Stimulated activated effector memory CD8-positive, alpha-beta T cell treated with anti-CD3 and anti-CD28 coated beads, Interleukin-12 subunit alpha, Interleukin-12 subunit beta, amount 100 ng/mL, for 72 hours (primary cell): ENCODE measurements around the gene CD68.
"Not testable (repeated sequence)": the region's sequence is repeated elsewhere in the genome, so short reads cannot be mapped to it uniquely, and the experiment has no call there.

Source experiments
- ATAC-seq: fragments of 150-1000 bp; cut with Tn5 transposase; 2 replicates; pipeline ENCODE4 v1.10.0; 2021
- DNase-seq, 2 donors: peaks; one replicate each; pipeline ENCODE4 v3.0.0; 2021 to 2022; ENCODE audit warnings: low spot score in 2 of 2
- H3K27ac Mint-ChIP-seq: one replicate; pipeline ENCODE4 v1.8.0; 2022; ENCODE audit warnings: mild to moderate bottlenecking, mixed read lengths
- H3K36me3 Mint-ChIP-seq: one replicate; pipeline ENCODE4 v1.8.0; 2022; ENCODE audit warnings: mild to moderate bottlenecking, mixed read lengths
- H3K4me1 Mint-ChIP-seq: one replicate; pipeline ENCODE4 v1.8.0; 2022; ENCODE audit warnings: mixed read lengths
- H3K4me3 Mint-ChIP-seq: one replicate; pipeline ENCODE4 v1.8.0; 2022; ENCODE audit warnings: mild to moderate bottlenecking, mixed read lengths
- H3K9me3 Mint-ChIP-seq: one replicate; pipeline ENCODE4 v1.8.0; 2022; ENCODE audit warnings: mixed read lengths

The CD68 gene

DNA sequence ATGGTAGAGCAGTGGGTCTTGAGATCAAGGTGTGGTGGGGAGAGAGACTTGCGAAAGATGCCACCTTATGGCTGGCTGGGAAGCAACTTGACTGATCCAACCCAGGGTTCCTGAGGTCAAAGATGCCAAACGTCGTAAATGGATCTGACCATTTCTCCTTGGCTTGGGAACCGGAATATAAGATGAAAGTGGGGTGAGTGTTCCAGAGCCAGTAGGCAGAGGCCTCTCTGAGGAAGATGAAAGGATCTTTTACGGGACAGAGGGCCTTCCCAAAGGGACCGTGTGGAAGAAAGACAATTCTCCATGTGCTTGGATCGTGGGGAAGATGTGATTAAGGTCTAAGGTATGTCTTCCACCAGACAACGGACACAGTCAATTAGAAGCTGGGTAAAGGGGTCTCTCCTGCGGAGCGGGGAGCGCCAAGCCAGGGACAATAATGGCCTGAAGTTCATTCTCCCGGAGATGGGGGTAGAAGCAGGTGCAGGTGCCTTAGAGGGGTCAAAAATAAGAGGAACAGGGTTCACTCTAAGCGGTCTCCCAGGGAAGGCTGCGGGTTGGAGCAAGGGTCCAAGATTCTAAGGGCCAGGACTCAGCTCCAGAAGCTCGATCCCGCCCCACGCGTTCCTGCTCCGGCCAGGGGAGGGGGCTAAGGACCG, 34.5 kb downstream of the CD68 start:
- Mint-ChIP-seq H3K36me3 (peaks cover 33% of the 10 kb centered on the region), H3K9me3 (no peaks in the 10 kb centered on the region), H3K4me1 (peaks cover 37% of the 10 kb centered on the region), H3K27ac (peak overlapping the region; percentile 84), H3K4me3 (peak overlapping the region; percentile 83)
- peak in 1 of 2 donors; percentile 54 for DNase-seq
- no peak for ATAC-seq

DNA sequence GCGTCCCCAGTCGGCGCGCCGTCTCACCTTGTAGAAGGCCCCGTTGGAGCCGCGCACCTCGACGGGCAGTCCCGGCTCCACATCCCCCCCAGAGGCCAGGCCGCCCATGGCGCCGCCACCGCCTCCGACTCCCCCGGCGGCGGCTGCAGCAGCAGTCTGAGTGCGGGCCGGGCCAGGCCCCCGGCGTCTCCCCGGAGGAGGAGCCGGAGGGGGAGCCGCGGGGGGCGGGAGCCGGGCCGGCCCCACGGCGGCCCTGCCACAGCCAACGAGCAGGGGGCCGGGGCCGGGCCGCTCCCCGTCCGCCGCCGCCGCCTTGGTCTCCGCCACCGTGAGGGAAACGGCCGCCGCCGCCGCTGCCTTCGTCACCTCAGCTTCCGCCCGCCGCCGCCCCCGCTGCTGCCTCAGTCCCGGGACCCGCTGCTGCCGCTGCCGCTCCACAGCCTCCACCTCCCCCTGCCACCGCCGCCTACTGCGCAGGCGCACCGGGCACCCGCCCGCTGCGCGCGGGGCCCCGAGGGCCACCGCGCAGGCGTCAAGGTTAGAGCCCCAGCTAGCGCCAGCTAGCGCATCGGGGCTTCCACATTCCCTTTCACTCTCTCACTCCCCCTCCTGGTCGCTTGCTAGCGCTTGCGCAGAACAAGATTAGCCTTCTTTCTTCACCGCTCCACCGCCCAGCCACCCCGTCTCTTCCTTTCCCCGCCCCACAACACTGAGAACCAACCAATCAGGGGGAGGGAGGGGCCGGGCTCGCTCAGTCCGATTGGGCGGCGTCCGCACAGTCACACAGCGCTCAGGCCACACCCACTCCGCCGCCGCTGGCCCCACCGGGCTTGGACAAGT, 35.2 kb downstream of the CD68 start, which contains the start of gene FXR2:
TSS of gene FXR2 (minus strand) at position 473 of the 840 bp plus-strand sequence. CDS start at position 108, 365 bp downstream.
- peaks cover 33% of the 10 kb centered on the region for H3K36me3 Mint-ChIP-seq
- peaks cover 37% of the 10 kb centered on the region for H3K4me1 Mint-ChIP-seq
- peak within 1 kb of the TSS; percentile 90 for H3K27ac Mint-ChIP-seq
- DNase-seq (peak; percentile 97 to 99), ATAC-seq (peak; percentile 95)
- H3K9me3 Mint-ChIP-seq: no peaks in the 10 kb centered on the region
- H3K4me3 Mint-ChIP-seq: peak within 1 kb of the TSS; percentile 83

DNA sequence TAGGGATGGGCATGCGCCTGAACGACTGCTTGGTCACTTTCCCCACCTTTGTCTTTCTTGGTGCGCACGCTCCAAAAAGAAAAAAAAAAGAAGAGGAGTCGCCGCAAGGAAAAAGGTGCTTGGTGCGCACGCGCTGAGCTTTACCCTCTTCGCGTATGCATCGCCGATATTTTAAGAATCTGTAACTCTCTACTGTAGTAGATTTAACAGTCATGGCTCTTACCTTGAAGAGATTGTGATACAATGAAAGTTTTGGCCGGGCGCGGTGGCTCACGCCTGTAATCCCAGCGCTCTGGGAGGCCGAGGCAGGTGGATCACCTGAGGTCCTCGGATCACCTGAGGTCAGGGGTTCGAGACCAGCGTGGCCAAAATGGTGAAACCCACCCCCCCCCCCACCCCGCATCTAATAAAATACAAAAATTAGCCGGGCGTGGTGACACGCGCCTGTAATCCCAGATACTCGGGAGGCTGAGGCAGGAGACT, 35.9 kb downstream of the CD68 start:
- Mint-ChIP-seq H3K36me3 (peaks cover 33% of the 10 kb centered on the region), H3K4me1 (peaks cover 36% of the 10 kb centered on the region), H3K27ac (peak overlapping the region; percentile 90), H3K4me3 (peak overlapping the region; percentile 83), H3K9me3 (no peaks in the 10 kb centered on the region)
- DNase-seq: no peak
- ATAC-seq: no peak

DNA sequence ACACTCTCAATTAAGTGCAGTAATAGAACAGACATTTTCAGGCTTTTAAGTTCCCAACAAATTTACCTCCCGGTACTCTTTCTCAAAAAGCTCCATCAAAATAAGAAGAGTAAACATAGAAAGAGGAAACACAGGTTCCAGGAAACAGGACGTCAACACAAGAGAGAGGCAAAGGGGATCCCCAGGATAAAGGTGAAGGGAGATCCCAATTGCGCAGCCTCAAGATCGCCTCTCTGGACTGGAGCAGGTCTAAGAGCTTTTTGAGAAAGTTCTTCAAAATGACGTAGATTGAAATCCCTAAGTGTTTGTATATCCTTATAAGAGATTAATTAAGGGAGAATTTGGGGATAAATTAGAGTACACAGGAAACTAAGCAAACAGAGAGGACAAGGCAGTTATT, 39.2 kb downstream of the CD68 start:
- no peak overlapping the region for H3K4me3 Mint-ChIP-seq
- DNase-seq: no peak
- H3K36me3 Mint-ChIP-seq: peaks cover 9% of the 10 kb centered on the region
- no peak overlapping the region for H3K27ac Mint-ChIP-seq
- peaks cover 5% of the 10 kb centered on the region for H3K4me1 Mint-ChIP-seq
- H3K9me3 Mint-ChIP-seq: no peaks in the 10 kb centered on the region
- ATAC-seq: no peak

DNA sequence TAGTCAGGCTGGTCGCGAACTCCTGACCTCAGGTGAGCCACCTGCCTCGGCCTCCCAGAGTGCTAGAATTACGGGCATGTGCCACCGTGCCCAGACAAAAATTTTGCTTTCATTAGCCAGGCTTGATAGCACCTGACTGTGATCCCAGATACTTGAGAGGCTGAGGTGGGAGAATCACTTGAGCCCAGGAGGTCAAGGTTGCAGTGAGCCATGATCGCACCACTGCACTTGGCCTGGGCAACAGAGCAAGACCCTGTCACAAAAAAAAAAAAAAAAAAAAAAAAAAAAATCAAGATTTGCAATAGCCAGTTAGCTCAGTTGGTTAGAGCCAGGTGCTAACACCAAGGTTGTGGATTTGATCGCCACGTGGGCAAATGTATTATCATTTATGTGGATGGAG, 41.4 kb downstream of the CD68 start:
- H3K9me3 Mint-ChIP-seq: no peaks in the 10 kb centered on the region
- DNase-seq: no peak
- no peak overlapping the region for H3K27ac Mint-ChIP-seq
- H3K4me3 Mint-ChIP-seq: no peak overlapping the region
- no peaks in the 10 kb centered on the region for H3K4me1 Mint-ChIP-seq
- peaks cover 6% of the 10 kb centered on the region for H3K36me3 Mint-ChIP-seq
- ATAC-seq: no peak

DNA sequence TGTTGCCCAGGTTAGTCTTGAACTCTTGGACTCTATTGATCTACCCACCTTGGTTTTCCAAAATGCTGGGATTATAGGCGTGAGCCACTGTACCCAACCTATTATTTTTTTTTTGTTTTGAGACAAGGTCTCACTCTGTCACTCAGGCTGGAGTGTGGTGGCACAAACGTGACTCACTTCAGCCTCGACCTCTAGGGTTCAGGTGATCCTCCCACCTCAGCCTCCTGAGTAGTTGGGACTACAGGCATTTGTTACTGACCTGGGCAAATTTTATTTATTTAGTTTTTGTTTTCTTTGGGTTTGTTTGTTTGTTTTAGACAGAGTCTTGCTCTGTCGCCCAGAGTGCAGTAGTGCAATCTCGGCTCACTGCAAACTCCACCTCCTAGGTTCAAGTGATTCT, 44.2 kb downstream of the CD68 start:
- Mint-ChIP-seq H3K36me3 (peaks cover 18% of the 10 kb centered on the region), H3K4me1 (peaks cover 12% of the 10 kb centered on the region), H3K27ac (no peak overlapping the region), H3K4me3 (no peak overlapping the region), H3K9me3 (no peaks in the 10 kb centered on the region)
- ATAC-seq (no peak), DNase-seq (no peak)

DNA sequence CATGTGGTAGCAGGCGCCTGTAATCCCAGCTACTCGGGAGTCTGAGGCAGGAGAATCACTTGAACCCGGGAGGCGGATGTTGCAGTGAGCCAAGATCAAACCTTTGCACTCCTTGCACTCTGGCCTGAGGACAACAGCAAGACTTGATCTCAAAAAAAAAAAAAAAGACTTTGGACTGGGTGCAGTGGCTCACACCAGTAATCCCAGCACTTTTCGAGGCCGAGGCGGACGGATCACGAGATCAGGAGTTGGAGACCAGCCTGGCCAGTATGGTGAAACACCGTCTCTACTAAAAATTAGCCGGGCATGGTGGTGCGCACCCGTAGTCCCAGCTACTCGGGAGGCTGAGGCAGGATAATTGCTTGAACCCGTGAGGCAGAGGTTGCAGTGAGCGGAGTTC, 46.3 kb downstream of the CD68 start:
- H3K4me3 Mint-ChIP-seq: peak overlapping the region; percentile 85

DNA sequence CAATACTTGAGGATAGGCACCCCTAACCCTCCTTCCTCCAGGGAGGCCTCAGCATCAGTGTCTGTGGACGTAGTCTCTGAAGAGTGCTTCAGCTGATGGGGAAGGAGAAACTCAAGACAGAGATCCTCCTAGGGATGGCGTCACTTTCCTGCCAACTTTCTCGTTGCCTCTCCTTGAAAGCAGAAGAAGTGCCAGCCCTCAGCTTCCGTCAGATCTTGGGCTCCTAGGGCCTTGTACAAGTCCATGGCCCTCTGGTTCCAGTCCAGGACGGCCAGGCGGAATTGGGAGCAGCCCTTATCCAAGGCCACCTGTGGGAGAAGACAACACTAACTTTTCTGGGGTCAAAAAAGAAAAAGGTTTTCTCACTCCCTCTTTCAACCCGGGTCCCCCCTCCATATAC, 46.9 kb downstream of the CD68 start:
- Mint-ChIP-seq H3K4me1 (peaks cover 12% of the 10 kb centered on the region), H3K4me3 (peak overlapping the region; percentile 85), H3K36me3 (peaks cover 18% of the 10 kb centered on the region), H3K27ac (no peak overlapping the region), H3K9me3 (no peaks in the 10 kb centered on the region)
- no peak for DNase-seq
- no peak for ATAC-seq

More for the DNA sequence above, 46.3 kb downstream of the CD68 start:
- H3K9me3 Mint-ChIP-seq, H3K27ac Mint-ChIP-seq, DNase-seq, ATAC-seq: not testable (repeated sequence)
- H3K36me3 Mint-ChIP-seq: peaks cover 18% of the 10 kb centered on the region
- peaks cover 12% of the 10 kb centered on the region for H3K4me1 Mint-ChIP-seq

DNA sequence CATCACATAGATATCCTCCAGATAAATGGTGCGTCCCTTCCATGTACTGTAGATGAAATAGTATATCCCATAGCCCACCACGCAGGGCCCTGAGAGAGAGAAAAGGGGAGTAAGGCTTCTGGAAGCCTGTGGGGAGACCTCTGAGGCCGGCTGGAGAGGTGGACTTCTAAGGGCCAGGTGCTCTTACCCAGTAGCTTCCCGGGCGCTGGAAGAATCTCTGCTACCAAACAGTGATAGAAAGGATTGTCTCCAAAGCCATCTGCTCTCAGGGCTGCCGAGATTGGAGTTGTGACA, 47.5 kb downstream of the CD68 start:
- peak overlapping the region; percentile 78 for H3K27ac Mint-ChIP-seq
- H3K36me3 Mint-ChIP-seq: peaks cover 18% of the 10 kb centered on the region
- ATAC-seq: no peak
- DNase-seq: no peak
- H3K9me3 Mint-ChIP-seq: no peaks in the 10 kb centered on the region
- H3K4me3 Mint-ChIP-seq: peak overlapping the region; percentile 85
- peaks cover 12% of the 10 kb centered on the region for H3K4me1 Mint-ChIP-seq

DNA sequence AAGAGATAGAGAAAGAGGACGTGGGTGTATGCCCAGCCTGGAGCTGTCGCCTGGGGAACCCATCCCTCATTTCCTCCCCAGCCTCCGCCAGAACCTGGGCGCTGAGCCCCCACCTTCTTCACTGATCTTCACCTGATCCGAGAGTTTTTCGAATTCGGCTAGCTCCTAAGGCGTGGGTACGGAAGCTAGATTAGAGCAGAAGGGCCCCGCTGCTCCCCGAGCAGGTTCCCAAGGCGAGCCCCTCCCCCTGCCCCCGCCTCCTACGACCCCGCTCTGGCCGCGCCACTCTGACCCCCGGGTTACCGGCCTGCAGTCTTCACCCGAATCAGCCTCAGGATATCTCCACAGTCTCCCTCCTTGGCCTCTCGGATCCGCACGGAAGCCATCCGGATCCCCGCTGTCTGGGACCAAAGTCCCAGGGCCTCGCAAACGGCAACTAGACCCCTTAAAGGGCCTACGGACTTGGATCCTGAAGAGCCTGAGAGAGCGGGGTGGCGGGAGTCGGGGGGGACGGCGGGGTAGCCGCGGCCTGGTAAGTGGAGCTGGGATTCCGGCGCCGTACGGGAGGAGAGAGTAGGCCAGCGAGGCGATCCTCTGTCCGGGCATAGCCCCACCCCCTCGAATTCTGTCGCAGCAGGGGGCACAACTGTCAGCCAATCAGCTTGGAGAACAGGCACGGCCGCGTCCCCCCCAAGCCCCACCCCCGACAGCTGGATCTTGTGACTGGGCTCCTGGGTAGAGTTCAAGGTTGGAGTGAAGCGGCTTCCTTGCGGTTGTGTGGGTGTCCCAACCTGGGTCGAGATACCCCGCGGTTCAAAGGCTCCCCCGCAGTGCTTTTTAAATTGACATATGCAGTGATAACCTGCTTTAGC, 48.0 kb downstream of the CD68 start, which contains the start of gene SAT2:
TSS of gene SAT2 (minus strand) at position 572 of the 872 bp plus-strand sequence. CDS start at position 386, 186 bp downstream.
- ATAC-seq (peak; percentile 96), DNase-seq (peak; percentile 65 to 90)
- H3K27ac Mint-ChIP-seq: peak within 1 kb of the TSS; percentile 78
- H3K9me3 Mint-ChIP-seq: no peaks in the 10 kb centered on the region
- peak within 1 kb of the TSS; percentile 85 for H3K4me3 Mint-ChIP-seq
- peaks cover 18% of the 10 kb centered on the region for H3K36me3 Mint-ChIP-seq
- peaks cover 12% of the 10 kb centered on the region for H3K4me1 Mint-ChIP-seq

DNA sequence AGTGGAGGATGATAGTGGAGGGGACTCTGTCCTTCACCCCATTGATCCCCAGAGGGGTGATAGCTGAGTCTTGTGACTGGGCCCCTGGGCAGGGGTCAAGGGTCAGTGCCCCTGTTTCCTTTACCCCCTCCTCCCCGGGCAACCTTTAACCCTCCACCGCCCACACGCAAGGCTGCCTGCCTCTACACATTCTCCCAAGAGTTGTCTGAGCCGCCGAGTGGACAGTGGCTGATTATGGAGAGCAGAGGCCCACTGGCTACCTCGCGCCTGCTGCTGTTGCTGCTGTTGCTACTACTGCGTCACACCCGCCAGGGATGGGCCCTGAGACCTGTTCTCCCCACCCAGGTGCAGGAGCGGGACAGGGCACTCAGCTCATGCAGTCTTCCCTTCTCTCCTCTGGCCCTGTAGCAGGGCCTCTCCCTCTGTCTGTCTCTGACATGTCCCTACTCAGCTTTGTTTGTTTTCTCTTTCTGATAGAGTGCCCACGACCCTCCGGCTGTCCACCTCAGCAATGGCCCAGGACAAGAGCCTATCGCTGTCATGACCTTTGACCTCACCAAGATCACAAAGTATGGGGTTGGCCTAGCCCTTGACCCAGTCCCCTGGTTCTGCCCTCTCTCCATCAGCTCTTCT, 50.6 kb downstream of the CD68 start, which contains the start of gene SHBG:
TSS of gene SHBG (plus strand) at position 197 of the 633 bp plus-strand sequence. CDS start at position 235, 38 bp downstream.
- peaks cover 18% of the 10 kb centered on the region for H3K36me3 Mint-ChIP-seq
- DNase-seq (no peak), ATAC-seq (no peak)
- H3K27ac Mint-ChIP-seq: peak within 1 kb of the TSS; percentile 2
- no peak within 1 kb of the TSS for H3K4me3 Mint-ChIP-seq
- no peaks in the 10 kb centered on the region for H3K9me3 Mint-ChIP-seq
- peaks cover 12% of the 10 kb centered on the region for H3K4me1 Mint-ChIP-seq
